IMR-90 (cell line): Measurements from ENCODE around the gene GAS2L2. TPM values are rescaled to one million over a fixed set of nuclear protein-coding genes. Genes with fewer than 3 reads are reported as not detected.

Experiments
- ATAC-seq: fragments of 200-7000 bp; cut with Tn5 transposase; 2 replicates; pipeline ENCODE4 v1.9.1; 2020; ENCODE audit warnings: low read depth, mild to moderate bottlenecking, moderate library complexity
- BruUV-seq: library from RNA; stranded (reverse); fragments of 400-500 nt; replicated peaks from 2 replicates; lab custom pipeline; 2021; lab: Mats Ljungman, UMichigan
- CTCF ChIA-PET: fragments of 300-600 bp; formaldehyde crosslinking; extraction: SDS; loops from one replicate; lab custom pipeline; 2021; ENCODE audit warnings: antibody characterized with exemption; lab: Yijun Ruan, JAX
- POLR2A ChIA-PET: fragments of 300-600 bp; sonication (Branson Sonifier 250); formaldehyde crosslinking; loops from one replicate; lab custom pipeline; 2022; ENCODE audit warnings: antibody characterized with exemption; ENCODE audit not compliant: unreplicated experiment; lab: Charles Lee
- DNase-seq: peaks from one replicate; pipeline ENCODE4 v3.0.0; 2013
- H2AFZ ChIP-seq: replicated peaks from 2 replicates; pipeline ENCODE3; 2013; ENCODE audit warnings: low read length, mild to moderate bottlenecking; ENCODE audit not compliant: poor library complexity
- H2AK5ac ChIP-seq: 2 replicates; pipeline ENCODE4 v1.6.1; 2013; ENCODE audit warnings: low read depth, low read length, inconsistent platforms
- H2AK9ac ChIP-seq: replicated peaks from 2 replicates; pipeline ENCODE3; 2013; ENCODE audit warnings: mild to moderate bottlenecking, low read depth, low read length, moderate library complexity; ENCODE audit not compliant: poor library complexity
- H2BK120ac ChIP-seq: 2 replicates; pipeline ENCODE4 v1.6.1; 2013; ENCODE audit warnings: low read depth, low read length, inconsistent platforms
- H2BK15ac ChIP-seq: 3 replicates; pipeline ENCODE4 v1.6.1; 2013; ENCODE audit warnings: low read depth, low read length, inconsistent platforms
- H2BK20ac ChIP-seq: 2 replicates; pipeline ENCODE4 v1.6.1; 2013; ENCODE audit warnings: low read depth, mild to moderate bottlenecking, inconsistent platforms, low read length, moderate library complexity
- H2BK5ac ChIP-seq: 2 replicates; pipeline ENCODE4 v1.6.1; 2013; ENCODE audit warnings: mild to moderate bottlenecking, low read depth, low read length, inconsistent platforms; ENCODE audit not compliant: poor library complexity, severe bottlenecking
- H3K14ac ChIP-seq: replicated peaks from 2 replicates; pipeline ENCODE4 v1.6.1; 2013; ENCODE audit warnings: low read depth, low read length, inconsistent platforms
- H3K18ac ChIP-seq: 2 replicates; pipeline ENCODE4 v1.6.1; 2013; ENCODE audit warnings: low read depth, low read length, control low read depth
- H3K23ac ChIP-seq: 2 replicates; pipeline ENCODE4 v1.6.1; 2013; ENCODE audit warnings: low read depth, low read length, inconsistent platforms
- H3K27ac ChIP-seq: 2 replicates; pipeline ENCODE4 v1.5.1; 2013; ENCODE audit warnings: mild to moderate bottlenecking, control low read depth, low read length; ENCODE audit not compliant: insufficient read depth
- H3K27me3 ChIP-seq: 2 replicates; pipeline ENCODE4 v1.6.1; 2013; ENCODE audit warnings: low read length; ENCODE audit not compliant: control insufficient read depth, insufficient read depth
- H3K36me3 ChIP-seq: 2 replicates; pipeline ENCODE4 v1.6.1; 2013; ENCODE audit warnings: low read length, mixed read lengths; ENCODE audit not compliant: control insufficient read depth, insufficient read depth
- H3K4ac ChIP-seq: 2 replicates; pipeline ENCODE4 v1.6.1; 2013; ENCODE audit warnings: low read depth, low read length, inconsistent platforms
- H3K4me1 ChIP-seq: 2 replicates; pipeline ENCODE4 v1.6.1; 2013; ENCODE audit warnings: low read length, mixed read lengths; ENCODE audit not compliant: control insufficient read depth, insufficient read depth
- H3K4me2 ChIP-seq: 2 replicates; pipeline ENCODE4 v1.6.1; 2013; ENCODE audit warnings: low read depth, mild to moderate bottlenecking, control low read depth, low read length, moderate library complexity
- H3K4me3 ChIP-seq: 2 replicates; pipeline ENCODE4 v1.5.1; 2013; ENCODE audit warnings: low read depth, mild to moderate bottlenecking, control low read depth, low read length, moderate library complexity; ENCODE audit not compliant: insufficient read depth
- H3K56ac ChIP-seq: 2 replicates; pipeline ENCODE4 v1.6.1; 2013; ENCODE audit warnings: low read length, inconsistent platforms; ENCODE audit not compliant: insufficient read depth; ENCODE audit errors: extremely low read depth
- H3K79me1 ChIP-seq, 2 experiments: 2 replicates each; pipeline ENCODE4 v1.6.1; 2013; ENCODE audit warnings: low read length in 2 of 2, inconsistent platforms in 1 of 2, low read depth in 1 of 2
- H3K9ac ChIP-seq: 2 replicates; pipeline ENCODE4 v1.6.1; 2013; ENCODE audit warnings: low read depth, low read length, control low read depth
- H3K9me1 ChIP-seq: 2 replicates; pipeline ENCODE4 v1.6.1; 2013; ENCODE audit warnings: low read length, inconsistent platforms; ENCODE audit not compliant: insufficient read depth
- H3K9me3 ChIP-seq: 2 replicates; pipeline ENCODE4 v1.6.1; 2013; ENCODE audit warnings: low read length; ENCODE audit not compliant: control insufficient read depth, insufficient read depth
- H4K20me1 ChIP-seq: 2 replicates; pipeline ENCODE4 v1.6.1; 2013; ENCODE audit warnings: low read length, inconsistent platforms; ENCODE audit not compliant: insufficient read depth
- H4K5ac ChIP-seq: 2 replicates; pipeline ENCODE4 v1.6.1; 2013; ENCODE audit warnings: mild to moderate bottlenecking, low read depth, low read length, control low read depth
- H4K8ac ChIP-seq, 2 experiments: 2 replicates each; pipeline ENCODE4 v1.6.1; 2013; ENCODE audit warnings: low read depth in 2 of 2, low read length in 2 of 2, control low read depth in 1 of 2, inconsistent platforms in 1 of 2
- H4K91ac ChIP-seq: 2 replicates; pipeline ENCODE4 v1.6.1; 2013; ENCODE audit warnings: low read depth, low read length, inconsistent platforms; ENCODE audit not compliant: insufficient read depth
- CTCF ChIP-seq: conservative IDR thresholded peaks from 2 replicates; pipeline ENCODE4 v1.5.1; 2012; ENCODE audit warnings: mild to moderate bottlenecking, low read depth, low read length, improper control_type of control experiment
- ELK1 ChIP-seq: fragments of 150-350 bp; IDR thresholded peaks from 2 replicates; pipeline ENCODE4 v1.6.1; 2016; ENCODE audit warnings: low read depth, mild to moderate bottlenecking, low read length, moderate library complexity, borderline replicate concordance
- RAD21 ChIP-seq: IDR thresholded peaks from 2 replicates; pipeline ENCODE4 v1.6.1; 2012; ENCODE audit warnings: low read length, improper control_type of control experiment
- SMC3 ChIP-seq: fragments of 150-350 bp; IDR thresholded peaks from 2 replicates; pipeline ENCODE4 v1.6.1; 2016; ENCODE audit warnings: low read depth, mild to moderate bottlenecking, antibody characterized with exemption, low read length, moderate library complexity
- WGBS, 2 experiments: methylation state at CpG; one replicate each; pipeline versions ENCODE4 v1.1.5 to v1.1.7; 2013; ENCODE audit warnings: missing lambda C conversion rate in 2 of 2; ENCODE audit not compliant: insufficient read length in 1 of 2; ENCODE audit errors: extremely low coverage in 2 of 2; 5-methylcytosine and 5-hydroxymethylcytosine counted together
- dilution Hi-C: fragments of 300-500 bp; cut with HindIII; formaldehyde crosslinking; loops from one replicate; pipeline ENCODE4 v1.14.3; 2018; ENCODE audit warnings: low sequenced_read_pairs; ENCODE audit not compliant: unreplicated experiment
- in situ Hi-C: fragments of 300-500 bp; cut with MboI; formaldehyde crosslinking; loops from 3 replicates; pipeline ENCODE4 v1.14.3; 2019; ENCODE audit warnings: low sequenced_read_pairs, inconsistent platforms, mixed read lengths
- intact Hi-C: fragments of 100-400 bp; cut with micrococcal nuclease; formaldehyde crosslinking; loops from 2 replicates; pipeline ENCODE4 v1.10.0; 2022
- polyA plus RNA-seq, 3 experiments: library from polyadenylated mRNA; depleted of rRNA; stranded (reverse); fragments of >200 nt; gene quantifications; 2 replicates each; pipeline ENCODE4 v1.2.3, GENCODE V29; 2012; ENCODE audit warnings: low replicate concordance in 1 of 3
- total RNA-seq: library from RNA; depleted of rRNA; stranded (reverse); fragments of >200 nt; gene quantifications from 2 replicates; pipeline ENCODE4 v1.2.3, GENCODE V29; 2012

GAS2L2 gene
- total and polyA plus RNA-seq, 2 of the 4 experiments (the other 2 are of a cell fraction): 0.02 TPM; not detected in 1

GRCh38 chr17:35766903-35767510 is 14.0 kb upstream of the GAS2L2 start:
- ChIA-PET CTCF (interaction anchor here (0.6 to 2.3 kb wide), 7 partner anchors 15 to 510 kb away, joined by 3 to 13 read pairs (median 3); partner anchors contain the start of gene TAF15), POLR2A (interaction anchor here (0.6 kb wide), 1 partner anchor 81 kb away, joined by 5 read pairs; no protein-coding TSS in a partner anchor)
- Histone ChIP-seq H4K8ac (no peak overlapping the region), H2AK5ac (no peak overlapping the region), H3K27ac (no peak overlapping the region), H2BK20ac (no peak overlapping the region), H3K18ac (no peak overlapping the region), H3K9ac (no peak overlapping the region), H3K56ac (no peak overlapping the region), H2AFZ (no peak overlapping the region), H2AK9ac (peak overlapping the region; percentile 63), H3K23ac (no peak overlapping the region), H4K91ac (no peak overlapping the region), H3K14ac (no peak overlapping the region), H3K9me1 (no peaks in the 10 kb centered on the region), H3K4me1 (peaks cover 3% of the 10 kb centered on the region), H2BK5ac (no peak overlapping the region), H2BK15ac (no peak overlapping the region), H3K27me3 (peaks cover 27% of the 10 kb centered on the region), H3K9me3 (no peaks in the 10 kb centered on the region), H3K4me3 (no peak overlapping the region), H3K4ac (no peak overlapping the region), H4K5ac (no peak overlapping the region), H3K36me3 (no peaks in the 10 kb centered on the region), H4K20me1 (peaks cover 8% of the 10 kb centered on the region; the same call in 1 of the 2 replicates), H2BK120ac (no peak overlapping the region), H3K79me1 (no peaks in the 10 kb centered on the region), H3K4me2 (no peak overlapping the region)
- peak; percentile 43 for DNase-seq
- in situ Hi-C loops: no loop called here
- peak; percentile 37; the same call in 1 of the 2 replicates for ATAC-seq
- intact Hi-C loops: no loop called here
- TF ChIP-seq ELK1 (no peak), SMC3 (peak; percentile 95), CTCF (peak; percentile 80), RAD21 (peak; percentile 81)
- no TSS peak for BruUV-seq
- dilution Hi-C loops: no loop called here
- no CpG with 5 or more reads among the region's 7 CpGs for WGBS, 2 experiments
